ENCODE results near the gene RIPOR3.

DNA sequence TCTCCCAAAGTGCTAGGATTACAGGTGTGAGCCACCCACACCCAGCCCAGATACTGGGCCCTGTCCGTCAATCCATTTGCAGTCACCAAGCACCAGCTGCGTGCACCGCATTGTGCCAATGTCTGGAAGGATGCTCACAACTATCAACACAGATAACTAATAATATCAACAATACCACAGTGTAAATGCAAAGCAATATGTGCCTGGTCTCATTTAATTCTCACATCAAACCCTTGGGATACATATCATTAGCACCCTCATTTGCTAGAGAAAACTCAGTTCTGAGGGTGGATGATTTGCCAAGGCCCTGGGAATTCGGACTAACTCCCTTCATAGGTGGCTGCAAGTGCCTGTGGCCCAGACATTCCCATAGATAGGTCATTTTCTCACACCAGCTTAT lies 14.5 kb downstream of the RIPOR3 start:
- TF ChIP-seq, protein P1, sequence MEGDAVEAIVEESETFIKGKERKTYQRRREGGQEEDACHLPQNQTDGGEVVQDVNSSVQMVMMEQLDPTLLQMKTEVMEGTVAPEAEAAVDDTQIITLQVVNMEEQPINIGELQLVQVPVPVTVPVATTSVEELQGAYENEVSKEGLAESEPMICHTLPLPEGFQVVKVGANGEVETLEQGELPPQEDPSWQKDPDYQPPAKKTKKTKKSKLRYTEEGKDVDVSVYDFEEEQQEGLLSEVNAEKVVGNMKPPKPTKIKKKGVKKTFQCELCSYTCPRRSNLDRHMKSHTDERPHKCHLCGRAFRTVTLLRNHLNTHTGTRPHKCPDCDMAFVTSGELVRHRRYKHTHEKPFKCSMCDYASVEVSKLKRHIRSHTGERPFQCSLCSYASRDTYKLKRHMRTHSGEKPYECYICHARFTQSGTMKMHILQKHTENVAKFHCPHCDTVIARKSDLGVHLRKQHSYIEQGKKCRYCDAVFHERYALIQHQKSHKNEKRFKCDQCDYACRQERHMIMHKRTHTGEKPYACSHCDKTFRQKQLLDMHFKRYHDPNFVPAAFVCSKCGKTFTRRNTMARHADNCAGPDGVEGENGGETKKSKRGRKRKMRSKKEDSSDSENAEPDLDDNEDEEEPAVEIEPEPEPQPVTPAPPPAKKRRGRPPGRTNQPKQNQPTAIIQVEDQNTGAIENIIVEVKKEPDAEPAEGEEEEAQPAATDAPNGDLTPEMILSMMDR (IDR thresholded peaks at IDR 0.05; ENCODE audit: low read length) = no peak
- TF ChIP-seq EZH2 (IDR thresholded peaks at IDR 0.05; ENCODE audit: borderline replicate concordance, low read length) = no peak
